ENCODE results near the gene CAT. TPM values are rescaled to one million over a fixed set of nuclear protein-coding genes. Genes with fewer than 3 reads are reported as not detected.

Gene CAT
- total and polyA plus RNA-seq, 12 donors, result 42.0 to 134 (median 79.6) TPM

DNA sequence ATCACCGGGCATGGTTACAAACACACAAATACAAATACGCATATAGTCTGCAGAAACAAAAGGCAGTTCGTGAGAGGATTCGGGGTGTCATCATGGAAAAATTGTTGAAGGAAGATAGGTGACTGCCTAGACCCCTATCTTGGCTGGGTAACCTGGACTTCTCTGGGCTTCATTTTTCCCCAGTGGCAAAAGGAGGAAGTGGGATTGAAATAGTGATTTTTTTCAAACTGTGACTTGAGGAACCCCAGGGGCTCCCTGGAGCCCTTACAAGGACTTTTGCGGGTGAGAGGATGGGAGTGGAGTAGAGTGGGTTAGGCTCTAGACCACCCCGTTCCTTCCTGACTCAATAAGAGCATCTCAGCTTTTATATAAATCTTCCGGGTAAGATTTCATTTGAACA, 75.9 kb downstream of the CAT start:
- Histone ChIP-seq H3K9me3 (no peaks in the 10 kb centered on the region), H3K4me3 (no peak overlapping the region), H3K4me1 (peaks cover 0 to 4% (median 0%) of the 10 kb centered on the region in 9 donors), H3K27ac (no peak overlapping the region), H3K27me3 (peaks cover 0 to 5% (median 0%) of the 10 kb centered on the region in 7 donors), H3K36me3 (no peaks in the 10 kb centered on the region)
- WGBS, 2 donors, result 82 to 85% methylated on average over 7 of the region's 7 CpGs
- TF ChIP-seq, protein P1, sequence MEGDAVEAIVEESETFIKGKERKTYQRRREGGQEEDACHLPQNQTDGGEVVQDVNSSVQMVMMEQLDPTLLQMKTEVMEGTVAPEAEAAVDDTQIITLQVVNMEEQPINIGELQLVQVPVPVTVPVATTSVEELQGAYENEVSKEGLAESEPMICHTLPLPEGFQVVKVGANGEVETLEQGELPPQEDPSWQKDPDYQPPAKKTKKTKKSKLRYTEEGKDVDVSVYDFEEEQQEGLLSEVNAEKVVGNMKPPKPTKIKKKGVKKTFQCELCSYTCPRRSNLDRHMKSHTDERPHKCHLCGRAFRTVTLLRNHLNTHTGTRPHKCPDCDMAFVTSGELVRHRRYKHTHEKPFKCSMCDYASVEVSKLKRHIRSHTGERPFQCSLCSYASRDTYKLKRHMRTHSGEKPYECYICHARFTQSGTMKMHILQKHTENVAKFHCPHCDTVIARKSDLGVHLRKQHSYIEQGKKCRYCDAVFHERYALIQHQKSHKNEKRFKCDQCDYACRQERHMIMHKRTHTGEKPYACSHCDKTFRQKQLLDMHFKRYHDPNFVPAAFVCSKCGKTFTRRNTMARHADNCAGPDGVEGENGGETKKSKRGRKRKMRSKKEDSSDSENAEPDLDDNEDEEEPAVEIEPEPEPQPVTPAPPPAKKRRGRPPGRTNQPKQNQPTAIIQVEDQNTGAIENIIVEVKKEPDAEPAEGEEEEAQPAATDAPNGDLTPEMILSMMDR (IDR thresholded peaks at IDR 0.05), result no peak
- DNase-seq, result no peak
- intact Hi-C loops (cut with DNase I), result loop anchor here in 2 of 10 donors (5.0 to 10.0 kb wide), 3 partner anchors 380 to 880 kb away; no protein-coding TSS in a partner anchor
- no peak for ATAC-seq

DNA sequence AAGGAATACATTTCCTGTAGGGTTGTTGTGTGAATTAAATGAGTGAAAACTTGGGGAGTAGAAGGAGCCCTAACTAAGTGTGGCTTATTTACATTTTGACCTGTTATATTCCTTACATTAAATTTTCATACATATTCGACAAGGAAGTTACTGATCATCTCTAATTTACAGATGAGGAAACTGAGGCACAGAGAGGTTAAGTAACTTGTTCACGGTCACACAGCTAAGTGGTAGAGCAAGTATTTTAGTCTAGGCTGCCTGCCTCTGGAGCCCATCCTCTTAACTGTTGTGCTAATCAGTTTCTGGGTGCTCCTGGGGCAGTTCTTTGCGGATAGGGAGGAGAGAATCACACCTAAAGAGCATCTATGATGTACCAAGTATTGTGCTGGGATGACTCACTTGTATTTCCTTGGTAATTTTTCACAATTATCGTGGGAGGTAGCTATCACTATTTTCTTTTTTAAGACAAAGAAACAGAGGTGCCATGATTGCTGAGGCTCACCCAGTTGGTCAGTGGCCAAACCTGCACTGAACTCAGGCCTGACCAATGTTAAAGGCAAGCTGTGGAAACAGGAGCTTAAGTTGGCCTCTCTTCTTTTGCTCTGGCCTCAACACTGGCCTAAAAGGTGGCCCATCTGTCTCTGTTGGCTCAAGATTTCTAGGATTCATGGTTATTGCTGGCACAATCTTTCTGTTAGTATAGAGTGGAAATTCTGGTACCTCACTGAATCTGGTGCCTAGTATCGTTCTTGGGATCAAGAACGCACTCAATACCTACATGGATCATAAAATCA, 77.7 kb downstream of the CAT start:
- TF ChIP-seq, protein P1 (IDR thresholded peaks at IDR 0.05), result no peak
- DNase-seq (no peak), ATAC-seq (no peak)
- 85 to 88% methylated on average over 6 of the region's 6 CpGs for WGBS, 2 donors
- intact Hi-C loops (cut with DNase I), result loop anchor here in 2 of 10 donors (10.0 kb wide), 2 partner anchors 378 to 878 kb away; no protein-coding TSS in a partner anchor
- H3K4me3 ChIP-seq, result no peak overlapping the region
- H3K27me3 ChIP-seq, result peaks cover 0 to 5% (median 0%) of the 10 kb centered on the region in 7 donors
- no peaks in the 10 kb centered on the region for H3K4me1 ChIP-seq
- no peaks in the 10 kb centered on the region for H3K36me3 ChIP-seq
- H3K27ac ChIP-seq, result no peak overlapping the region
- H3K9me3 ChIP-seq, result no peaks in the 10 kb centered on the region

DNA sequence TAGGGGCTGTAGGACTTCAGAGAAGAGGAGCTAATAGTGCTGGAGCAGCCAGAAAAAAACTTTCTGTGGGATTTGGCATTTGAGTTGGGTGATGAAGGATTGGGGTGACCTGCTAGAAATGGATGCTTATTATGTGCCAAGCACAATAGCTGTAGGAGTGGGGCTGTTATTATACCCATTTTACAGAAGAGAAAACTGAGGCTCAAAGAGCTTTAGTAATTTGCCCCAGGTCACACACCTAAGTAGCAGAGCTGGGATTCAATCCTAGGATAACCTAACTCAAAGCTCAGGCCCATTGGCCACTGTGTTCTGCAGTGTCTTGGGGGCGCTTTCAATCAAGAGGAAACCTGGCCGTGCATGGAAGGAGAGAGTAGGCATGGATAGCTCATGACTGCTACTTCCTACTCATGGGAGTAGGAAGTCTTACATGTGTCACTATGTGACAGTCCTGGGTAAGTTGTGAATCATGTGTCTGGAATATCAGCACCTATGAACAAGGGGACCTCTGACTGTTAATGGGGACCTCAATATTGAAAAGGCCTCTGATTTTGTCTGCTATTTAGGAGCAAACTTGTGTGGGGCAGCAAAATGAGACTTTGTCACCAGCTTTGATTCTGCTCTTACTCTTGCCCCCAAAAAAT, 81.0 kb downstream of the CAT start:
- no peak overlapping the region for H3K4me3 ChIP-seq
- no peaks in the 10 kb centered on the region for H3K4me1 ChIP-seq
- H3K9me3 ChIP-seq, result no peaks in the 10 kb centered on the region
- H3K27me3 ChIP-seq, result peaks cover 0 to 10% (median 3%) of the 10 kb centered on the region in 7 donors
- ATAC-seq (no peak), DNase-seq (no peak)
- H3K27ac ChIP-seq, result no peak overlapping the region
- H3K36me3 ChIP-seq, result no peaks in the 10 kb centered on the region
- intact Hi-C loops (cut with DNase I), result loop anchor here in 2 of 10 donors (10.0 kb wide), 2 partner anchors 375 to 875 kb away; no protein-coding TSS in a partner anchor
- TF ChIP-seq, protein P1 (IDR thresholded peaks at IDR 0.05), result no peak
- WGBS, 2 donors, result 80 to 84% methylated on average over 2 of the region's 2 CpGs

DNA sequence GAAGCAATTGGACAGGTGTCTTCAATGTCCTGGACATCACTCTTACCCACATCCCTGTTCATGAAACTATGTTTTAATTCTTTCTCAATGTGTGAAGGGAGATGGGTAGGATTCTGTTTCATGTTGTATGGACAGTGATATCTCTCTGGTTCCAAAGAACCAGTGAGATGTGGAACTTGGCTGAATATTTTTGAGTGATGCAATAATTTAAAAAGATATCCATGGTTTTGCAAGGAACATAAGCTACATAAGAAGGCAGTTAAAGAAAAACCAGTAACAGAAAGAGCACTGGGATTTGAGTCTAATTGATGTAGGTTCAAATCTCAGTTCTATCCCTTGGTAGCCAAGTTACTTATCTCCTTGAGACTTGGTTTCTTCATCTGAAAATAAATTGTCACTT, 82.5 kb downstream of the CAT start:
- ATAC-seq, result no peak
- Histone ChIP-seq H3K4me1 (no peaks in the 10 kb centered on the region), H3K27me3 (peaks cover 0 to 19% (median 9%) of the 10 kb centered on the region in 7 donors), H3K27ac (no peak overlapping the region), H3K36me3 (no peaks in the 10 kb centered on the region), H3K4me3 (no peak overlapping the region), H3K9me3 (no peaks in the 10 kb centered on the region)
- no peak for DNase-seq
- intact Hi-C loops (cut with DNase I), result no loop called here
- TF ChIP-seq, protein P1 (IDR thresholded peaks at IDR 0.05), result no peak

Other genes with a start within 250 kb of the CAT start
- 10 to 100 TPM in 9 of 10 donors, 1 to 10 TPM in 1; 7.3 to 19.1 (median 15.8) TPM for gene ABTB2, start 80.9 kb upstream of the CAT start, total RNA-seq
- 10 to 100 TPM in 1 of 2 donors, 1 to 10 TPM in 1; 2.5 to 11.0 TPM for gene ABTB2, start 80.9 kb upstream of the CAT start, polyA plus RNA-seq
- not detected for gene ELF5, start 74.9 kb downstream of the CAT start, total RNA-seq
- gene ELF5, start 74.9 kb downstream of the CAT start, polyA plus RNA-seq, result not detected
- gene EHF, start 182.2 kb downstream of the CAT start, total RNA-seq, result 1 to 10 TPM in 4 of 10 donors, under 1 TPM in 5, not detected in 1; 0.56 to 3.2 (median 0.90) TPM
- under 1 TPM; 0.09 to 0.66 TPM for gene EHF, start 182.2 kb downstream of the CAT start, polyA plus RNA-seq

All from heart right ventricle (tissue), 16 donors.